Kidney (tissue), 14 donors: ENCODE data around the gene JAK1. TPM values are rescaled to one million over a fixed set of nuclear protein-coding genes. Genes with fewer than 3 reads are reported as not detected.

ENCODE experiments used
- DNase-seq, 5 donors: peaks; one replicate each; pipeline ENCODE4 v3.0.0-alpha.2; 2013 to 2020
- FAIRE-seq: peaks from 2 replicates; lab custom pipeline; 2012; peaks lifted over from hg19 to GRCh38; lab: Jason Lieb, UNC
- H3K27ac ChIP-seq, 2 donors: one replicate each; pipeline ENCODE4 v1.7.0; 2013; ENCODE audit warnings: low read depth in 2 of 2, low read length in 2 of 2, inconsistent platforms in 1 of 2
- H3K27me3 ChIP-seq: one replicate; pipeline ENCODE4 v1.7.1; 2013; ENCODE audit warnings: low read length, inconsistent platforms; ENCODE audit not compliant: control insufficient read depth, insufficient read depth
- H3K36me3 ChIP-seq, 3 donors: one replicate each; pipeline versions ENCODE4 v1.7.0 to v1.7.1; 2013; ENCODE audit warnings: low read length in 3 of 3, control low read depth in 1 of 3, inconsistent platforms in 1 of 3; ENCODE audit not compliant: insufficient read depth in 3 of 3, control insufficient read depth in 2 of 3
- H3K4me1 ChIP-seq, 3 donors: one replicate each; pipeline versions ENCODE4 v1.7.0 to v1.7.1; 2013; ENCODE audit warnings: low read length in 3 of 3, inconsistent platforms in 1 of 3, low read depth in 1 of 3; ENCODE audit not compliant: control insufficient read depth in 2 of 3, insufficient read depth in 2 of 3
- H3K4me3 ChIP-seq, 3 donors: one replicate each; pipeline versions ENCODE4 v1.7.0 to v1.8.1; 2013; ENCODE audit warnings: low read length in 3 of 3, control low read depth in 1 of 3, inconsistent platforms in 1 of 3
- H3K9ac ChIP-seq, 3 donors: one replicate each; pipeline versions ENCODE4 v1.7.0 to v1.7.1; 2013; ENCODE audit warnings: low read length in 3 of 3, control low read depth in 1 of 3, inconsistent platforms in 1 of 3
- H3K9me3 ChIP-seq, 3 donors: one replicate each; pipeline versions ENCODE4 v1.7.0 to v1.7.1; 2013; ENCODE audit warnings: low read length in 3 of 3, control low read depth in 1 of 3, inconsistent platforms in 1 of 3; ENCODE audit not compliant: control insufficient read depth in 2 of 3, insufficient read depth in 1 of 3
- intact Hi-C: fragments of 100-400 bp; cut with DNase I; formaldehyde crosslinking; loops from one replicate; pipeline ENCODE4 v1.11.1; 2022
- polyA plus RNA-seq: library from polyadenylated mRNA; stranded (reverse); fragments of 350-450 nt; fragmentation: Illumina TruSeq; extraction: RNeasy Lipid Tissue Mini Kit (QIAGEN cat#74804); gene quantifications from one replicate; pipeline ENCODE4 v1.2.3, GENCODE V29; 2014; ENCODE audit warnings: low read depth, low replicate concordance; ENCODE audit not compliant: insufficient read depth
- total RNA-seq: library from RNA; stranded (reverse); fragmentation: NEBNext Ultra II Directional; extraction: Animal tissue kit (Norgen Biotek cat#: 25700); gene quantifications from one replicate; pipeline ENCODE4 v1.2.1, GENCODE V29; 2021
- TF ChIP-seq, protein P1 (sequence below): IDR thresholded peaks from 3 replicates; pipeline ENCODE4 v1.5.1; 2012; ENCODE audit warnings: mild to moderate bottlenecking, moderate library complexity, borderline replicate concordance; ENCODE audit not compliant: insufficient read depth; ENCODE audit errors: extremely low read depth
- donor health status: control.
- donor health status: control.
- donor health status: control.
- donor health status: control.
- donor health status: control.
- donor health status: DM: yes; HTN: yes; CAD: no.
- donor health status: Normal renal cell carcinoma (clear cell type).

JAK1 gene
- total and polyA plus RNA-seq, 2 donors from 2014 or later: 33.6 to 173 TPM

DNA sequence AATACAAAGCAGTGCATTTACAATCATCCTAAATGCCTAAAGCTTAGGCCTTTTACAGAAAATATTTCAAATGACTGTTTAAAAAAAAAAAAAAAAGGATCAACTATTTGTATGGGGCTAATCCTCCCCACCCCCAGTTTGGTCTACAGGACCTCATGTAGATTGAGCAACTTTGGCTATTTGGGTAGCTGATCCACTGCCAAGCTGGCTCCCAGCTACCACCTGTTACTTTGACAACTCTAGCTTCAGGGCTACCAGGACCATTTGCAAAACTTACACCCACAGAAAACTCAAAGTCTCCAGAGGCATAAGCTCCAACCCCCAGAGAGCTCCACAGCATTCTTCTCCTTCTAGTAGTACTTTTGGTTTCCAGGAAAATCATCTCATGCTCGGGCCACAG lies 29.4 kb downstream of the JAK1 start:
- Histone ChIP-seq H3K9me3 (no peaks in the 10 kb centered on the region), H3K27ac (no peak overlapping the region), H3K9ac (no peak overlapping the region), H3K27me3 (no peaks in the 10 kb centered on the region), H3K4me1 (peaks cover 0 to 12% (median 2%) of the 10 kb centered on the region in 3 donors), H3K36me3 (no peaks in the 10 kb centered on the region), H3K4me3 (no peak overlapping the region)
- TF ChIP-seq, protein P1, sequence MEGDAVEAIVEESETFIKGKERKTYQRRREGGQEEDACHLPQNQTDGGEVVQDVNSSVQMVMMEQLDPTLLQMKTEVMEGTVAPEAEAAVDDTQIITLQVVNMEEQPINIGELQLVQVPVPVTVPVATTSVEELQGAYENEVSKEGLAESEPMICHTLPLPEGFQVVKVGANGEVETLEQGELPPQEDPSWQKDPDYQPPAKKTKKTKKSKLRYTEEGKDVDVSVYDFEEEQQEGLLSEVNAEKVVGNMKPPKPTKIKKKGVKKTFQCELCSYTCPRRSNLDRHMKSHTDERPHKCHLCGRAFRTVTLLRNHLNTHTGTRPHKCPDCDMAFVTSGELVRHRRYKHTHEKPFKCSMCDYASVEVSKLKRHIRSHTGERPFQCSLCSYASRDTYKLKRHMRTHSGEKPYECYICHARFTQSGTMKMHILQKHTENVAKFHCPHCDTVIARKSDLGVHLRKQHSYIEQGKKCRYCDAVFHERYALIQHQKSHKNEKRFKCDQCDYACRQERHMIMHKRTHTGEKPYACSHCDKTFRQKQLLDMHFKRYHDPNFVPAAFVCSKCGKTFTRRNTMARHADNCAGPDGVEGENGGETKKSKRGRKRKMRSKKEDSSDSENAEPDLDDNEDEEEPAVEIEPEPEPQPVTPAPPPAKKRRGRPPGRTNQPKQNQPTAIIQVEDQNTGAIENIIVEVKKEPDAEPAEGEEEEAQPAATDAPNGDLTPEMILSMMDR: no peak
- intact Hi-C loops: no loop called here
- no peak for FAIRE-seq
- DNase-seq: no peak

DNA sequence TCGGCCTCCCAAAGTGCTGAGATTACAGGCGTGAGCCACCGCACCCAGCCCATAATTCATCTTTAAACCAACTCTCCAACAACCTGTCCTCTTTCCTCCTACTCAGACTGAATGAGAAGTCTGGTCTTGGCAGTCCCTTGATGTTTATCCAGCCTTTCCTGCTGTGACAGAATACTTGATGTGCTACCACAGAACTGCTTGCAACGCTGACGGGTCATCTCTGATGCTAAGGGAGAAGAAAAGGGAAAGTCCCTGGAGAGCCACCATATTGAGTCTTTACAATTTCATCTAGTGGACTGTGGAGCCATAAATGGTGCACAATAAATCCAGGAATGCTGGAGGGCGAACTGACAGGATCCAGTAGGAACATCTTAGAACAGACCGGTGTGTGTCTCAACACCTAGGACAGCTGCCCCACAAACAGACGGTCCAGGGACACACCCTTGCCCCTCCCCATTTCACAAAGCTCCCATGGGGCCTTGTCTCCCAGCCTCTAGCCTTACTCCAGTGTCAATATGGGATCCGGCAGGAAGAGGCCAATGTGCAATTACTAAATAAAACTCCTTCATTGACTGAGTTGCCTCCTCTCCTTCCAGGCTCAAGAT lies 30.7 kb downstream of the JAK1 start:
- no peak for DNase-seq
- no peak overlapping the region for H3K27ac ChIP-seq
- H3K36me3 ChIP-seq: no peaks in the 10 kb centered on the region
- H3K27me3 ChIP-seq: no peaks in the 10 kb centered on the region
- H3K4me3 ChIP-seq: no peak overlapping the region
- H3K9ac ChIP-seq: no peak overlapping the region
- H3K4me1 ChIP-seq: peaks cover 0 to 12% (median 2%) of the 10 kb centered on the region in 3 donors
- intact Hi-C loops: no loop called here
- no peak for FAIRE-seq
- no peaks in the 10 kb centered on the region for H3K9me3 ChIP-seq
- TF ChIP-seq, protein P1: no peak

DNA sequence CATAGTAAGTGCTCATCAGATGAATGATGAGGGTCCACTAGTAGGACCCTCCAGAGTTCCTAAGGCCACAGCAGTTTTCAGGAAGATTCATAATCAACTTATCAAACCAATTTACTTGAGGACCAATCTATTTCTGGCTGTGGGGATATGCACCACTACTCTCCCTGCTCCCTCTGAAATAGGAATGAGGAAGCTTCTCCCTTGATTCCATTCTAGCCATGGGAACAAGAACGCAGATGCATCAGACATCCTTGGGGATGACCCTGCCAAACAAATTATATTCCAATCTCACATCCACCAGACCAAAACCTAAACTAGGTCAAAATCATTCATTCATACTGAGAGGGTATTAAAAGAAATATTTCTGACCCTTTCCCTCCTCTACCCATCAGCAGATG lies 31.5 kb downstream of the JAK1 start:
- no peak overlapping the region for H3K4me3 ChIP-seq
- DNase-seq (no peak), FAIRE-seq (no peak)
- H3K9me3 ChIP-seq: no peaks in the 10 kb centered on the region
- H3K27me3 ChIP-seq: no peaks in the 10 kb centered on the region
- intact Hi-C loops: no loop called here
- peaks cover 0 to 12% (median 2%) of the 10 kb centered on the region in 3 donors for H3K4me1 ChIP-seq
- no peak overlapping the region for H3K9ac ChIP-seq
- peak overlapping the region in 1 of 2 donors; percentile 67 for H3K27ac ChIP-seq
- H3K36me3 ChIP-seq: no peaks in the 10 kb centered on the region
- TF ChIP-seq, protein P1: no peak
